GM21723 (cell line): ENCODE data around the gene CCDC74B.
"Not testable (repeated sequence)": the region's sequence is repeated elsewhere in the genome, so short reads cannot be mapped to it uniquely, and the experiment has no call there.

Experiments
- ATAC-seq: cut with Tn5 transposase; IDR thresholded peaks from one replicate; pipeline ENCODE4 v1.9.1; 2021; ENCODE audit warnings: mild to moderate bottlenecking, moderate library complexity; ENCODE audit not compliant: unreplicated experiment

The CCDC74B gene

DNA sequence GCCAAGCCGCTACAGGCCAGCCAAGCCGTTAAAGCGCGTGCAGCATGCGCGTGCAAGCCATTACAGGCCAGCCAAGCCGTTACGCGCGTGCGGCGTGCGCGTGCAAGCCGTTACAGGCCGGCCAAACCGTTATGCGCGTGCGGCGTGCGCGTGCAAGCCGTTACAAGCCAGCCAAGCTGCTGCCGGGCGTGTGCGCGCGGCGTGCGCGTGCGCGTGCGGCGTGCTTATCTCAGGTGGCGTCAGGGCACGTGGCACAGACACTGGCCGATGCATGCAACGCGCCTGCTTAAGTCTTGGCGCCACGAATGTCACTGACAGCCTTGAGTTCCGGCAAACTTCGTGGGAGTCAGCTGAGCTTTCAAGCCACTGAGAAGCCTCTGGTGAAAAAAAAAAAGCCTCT lies 24.0 kb downstream of the CCDC74B start:
- not testable (repeated sequence) for ATAC-seq

- not testable (repeated sequence) for ATAC-seq
These were observed 42.1 kb downstream of the CCDC74B start for GRCh38 chr2:130102597-130103363.
